ENCODE results near the gene CCDC148.
"Not testable (repeated sequence)": the region's sequence is repeated elsewhere in the genome, so short reads cannot be mapped to it uniquely, and the experiment has no call there.

CCDC148 gene

GRCh38 chr2:158273791-158274190 lies 182.8 kb downstream of the CCDC148 start:
- no peak for DNase-seq

- DNase-seq, result no peak
Observed at GRCh38 chr2:158270536-158270935, 186.0 kb downstream of the CCDC148 start.

- DNase-seq, result no peak
Observed at GRCh38 chr2:158269143-158269542, 187.4 kb downstream of the CCDC148 start.

GRCh38 chr2:158266111-158266510 lies 190.4 kb downstream of the CCDC148 start:
- no peak for DNase-seq

GRCh38 chr2:158255257-158255656 lies 201.3 kb downstream of the CCDC148 start:
- no peak for DNase-seq

GRCh38 chr2:158253170-158253569 lies 203.4 kb downstream of the CCDC148 start:
- no peak for DNase-seq

- DNase-seq, result no peak
Observed at GRCh38 chr2:158251356-158251755, 205.2 kb downstream of the CCDC148 start.

GRCh38 chr2:158243392-158243791 lies 213.2 kb downstream of the CCDC148 start:
- DNase-seq, result no peak

GRCh38 chr2:158242280-158242679 lies 214.3 kb downstream of the CCDC148 start:
- no peak for DNase-seq

- DNase-seq, result no peak
Observed at GRCh38 chr2:158240975-158241374, 215.6 kb downstream of the CCDC148 start.

- no peak for DNase-seq
Observed at GRCh38 chr2:158239271-158239670, 217.3 kb downstream of the CCDC148 start.

GRCh38 chr2:158234497-158234896 lies 222.1 kb downstream of the CCDC148 start:
- no peak for DNase-seq

- no peak for DNase-seq
Observed at GRCh38 chr2:158232476-158232875, 224.1 kb downstream of the CCDC148 start.

GRCh38 chr2:158228943-158229508 lies 227.5 kb downstream of the CCDC148 start:
- DNase-seq, result no peak

GRCh38 chr2:158223066-158223465 lies 233.5 kb downstream of the CCDC148 start:
- not testable (repeated sequence) for DNase-seq

- DNase-seq, result no peak
Observed at GRCh38 chr2:158221063-158222020, 235.2 kb downstream of the CCDC148 start.

- DNase-seq, result no peak
Observed at GRCh38 chr2:158217593-158217992, 239.0 kb downstream of the CCDC148 start.

- no peak for DNase-seq
Observed at GRCh38 chr2:158214431-158214830, 242.1 kb downstream of the CCDC148 start.

- DNase-seq, result no peak
Observed at GRCh38 chr2:158213773-158214172, 242.8 kb downstream of the CCDC148 start.

- no peak for DNase-seq
Observed at GRCh38 chr2:158212301-158212700, 244.3 kb downstream of the CCDC148 start.

- no peak for DNase-seq
Observed at GRCh38 chr2:158211502-158211901, 245.1 kb downstream of the CCDC148 start.

GRCh38 chr2:158207354-158207753 lies 249.2 kb downstream of the CCDC148 start:
- DNase-seq, result no peak

- no peak for DNase-seq
Observed at GRCh38 chr2:158205215-158205614, 251.3 kb downstream of the CCDC148 start.

- no peak for DNase-seq
Observed at GRCh38 chr2:158204741-158205165, 251.8 kb downstream of the CCDC148 start.

All from CD4-positive, alpha-beta T cell treated with Interleukin-10 for 1 hour (primary cell).